ENCODE results near the gene CNNM3. TPM values are rescaled to one million over a fixed set of nuclear protein-coding genes. Genes with fewer than 3 reads are reported as not detected.

CNNM3 gene
- total RNA-seq, 1 experiment from 2014 or later = 34.0 TPM

DNA sequence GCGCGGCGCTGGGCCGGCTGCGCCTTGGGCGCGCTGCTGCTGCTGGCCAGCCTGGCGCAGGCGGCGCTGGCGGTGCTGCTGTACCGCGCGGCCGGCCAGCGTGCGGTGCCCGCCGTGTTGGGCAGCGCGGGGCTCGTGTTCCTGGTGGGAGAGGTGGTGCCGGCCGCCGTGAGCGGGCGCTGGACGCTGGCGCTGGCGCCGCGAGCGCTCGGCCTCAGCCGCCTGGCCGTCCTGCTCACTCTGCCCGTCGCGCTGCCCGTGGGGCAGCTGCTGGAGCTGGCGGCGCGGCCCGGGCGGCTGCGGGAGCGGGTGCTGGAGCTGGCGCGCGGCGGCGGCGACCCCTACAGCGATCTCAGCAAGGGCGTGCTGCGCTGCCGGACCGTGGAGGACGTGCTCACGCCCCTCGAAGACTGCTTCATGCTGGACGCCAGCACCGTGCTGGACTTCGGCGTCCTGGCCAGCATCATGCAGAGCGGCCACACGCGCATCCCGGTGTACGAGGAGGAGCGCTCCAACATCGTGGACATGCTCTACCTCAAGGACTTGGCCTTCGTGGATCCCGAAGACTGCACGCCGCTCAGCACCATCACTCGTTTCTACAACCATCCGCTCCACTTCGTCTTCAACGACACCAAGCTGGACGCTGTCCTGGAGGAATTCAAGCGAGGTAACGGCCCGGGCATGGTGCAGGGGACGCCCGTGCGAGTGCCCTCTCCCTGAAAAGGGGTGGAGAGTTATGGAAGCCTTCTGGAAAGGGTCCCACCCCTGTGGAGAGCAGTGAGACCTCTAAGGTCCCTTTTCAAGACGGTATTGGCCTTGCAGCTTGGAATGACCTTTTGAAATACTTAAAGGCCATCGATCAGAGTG lies 1.0 kb downstream of the CNNM3 start:
- H3K9me3 ChIP-seq (ENCODE audit: control insufficient read depth, insufficient read depth, low read depth, low read length) = no peaks in the 10 kb centered on the region
- ChIA-PET CTCF (no interaction called here), POLR2A (no interaction called here)
- H3K4me3 ChIP-seq (ENCODE audit: low read depth in 2 of 2, low read length in 2 of 2) = peak overlapping the region; percentile 71 to 75
- H3K36me3 ChIP-seq (ENCODE audit: control insufficient read depth, insufficient read depth, low read length) = no peaks in the 10 kb centered on the region; the same call in 1 of the 2 replicates
- intact Hi-C loops (cut with micrococcal nuclease; ENCODE audit: unreplicated experiment) = no loop called here
- DNase-seq (ENCODE audit: low read depth, low spot score) (no peak), ATAC-seq (peak; percentile 6; the same call in 1 of the 2 replicates)
- TF ChIP-seq, protein P1, sequence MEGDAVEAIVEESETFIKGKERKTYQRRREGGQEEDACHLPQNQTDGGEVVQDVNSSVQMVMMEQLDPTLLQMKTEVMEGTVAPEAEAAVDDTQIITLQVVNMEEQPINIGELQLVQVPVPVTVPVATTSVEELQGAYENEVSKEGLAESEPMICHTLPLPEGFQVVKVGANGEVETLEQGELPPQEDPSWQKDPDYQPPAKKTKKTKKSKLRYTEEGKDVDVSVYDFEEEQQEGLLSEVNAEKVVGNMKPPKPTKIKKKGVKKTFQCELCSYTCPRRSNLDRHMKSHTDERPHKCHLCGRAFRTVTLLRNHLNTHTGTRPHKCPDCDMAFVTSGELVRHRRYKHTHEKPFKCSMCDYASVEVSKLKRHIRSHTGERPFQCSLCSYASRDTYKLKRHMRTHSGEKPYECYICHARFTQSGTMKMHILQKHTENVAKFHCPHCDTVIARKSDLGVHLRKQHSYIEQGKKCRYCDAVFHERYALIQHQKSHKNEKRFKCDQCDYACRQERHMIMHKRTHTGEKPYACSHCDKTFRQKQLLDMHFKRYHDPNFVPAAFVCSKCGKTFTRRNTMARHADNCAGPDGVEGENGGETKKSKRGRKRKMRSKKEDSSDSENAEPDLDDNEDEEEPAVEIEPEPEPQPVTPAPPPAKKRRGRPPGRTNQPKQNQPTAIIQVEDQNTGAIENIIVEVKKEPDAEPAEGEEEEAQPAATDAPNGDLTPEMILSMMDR (IDR thresholded peaks at IDR 0.05) = no peak
- 0 out of 4 replicates have a peak, but pooled peaks of 1 of the 2 experiments have one; percentile 16 for TF ChIP-seq REST (IDR thresholded peaks at IDR 0.05; ENCODE audit: insufficient read depth in 1 of 2, low read depth in 2 of 2, low read length in 1 of 2)
- H3K27ac ChIP-seq (ENCODE audit: low read length) = peak overlapping the region; percentile 70
- H3K27me3 ChIP-seq (ENCODE audit: control insufficient read depth, insufficient read depth, low read length) = no peaks in the 10 kb centered on the region
- no TSS peak for BruUV-seq (replicated peaks)
- H3K4me1 ChIP-seq (ENCODE audit: control insufficient read depth, insufficient read depth, low read length) = peaks cover 35% of the 10 kb centered on the region
- in situ Hi-C loops (cut with HindIII; ENCODE audit: low pct_unique_long_range_greater_than_20kb, low sequenced_read_pairs) = no loop called here

GRCh38 chr2:96817882-96818281 lies 1.8 kb downstream of the CNNM3 start:
- in situ Hi-C loops (cut with HindIII; ENCODE audit: low pct_unique_long_range_greater_than_20kb, low sequenced_read_pairs) = no loop called here
- ChIA-PET POLR2A (no interaction called here), CTCF (no interaction called here)

More at GRCh38 chr2:96817882-96818281, 1.8 kb downstream of the CNNM3 start:
- Histone ChIP-seq H3K4me1 (ENCODE audit: control insufficient read depth, insufficient read depth, low read length) (peaks cover 35% of the 10 kb centered on the region), H3K36me3 (ENCODE audit: control insufficient read depth, insufficient read depth, low read length) (no peaks in the 10 kb centered on the region; the same call in 1 of the 2 replicates), H3K4me3 (ENCODE audit: low read depth in 2 of 2, low read length in 2 of 2) (peak overlapping the region; percentile 71 to 75), H3K9me3 (ENCODE audit: control insufficient read depth, insufficient read depth, low read depth, low read length) (no peaks in the 10 kb centered on the region), H3K27me3 (ENCODE audit: control insufficient read depth, insufficient read depth, low read length) (no peaks in the 10 kb centered on the region), H3K27ac (ENCODE audit: low read length) (no peak overlapping the region; the same call in 1 of the 2 replicates)
- intact Hi-C loops (cut with micrococcal nuclease; ENCODE audit: unreplicated experiment) = no loop called here
- no peak for TF ChIP-seq POLR2AphosphoS5 (IDR thresholded peaks at IDR 0.05; ENCODE audit: low read depth, low read length)
- TF ChIP-seq SIN3A (IDR thresholded peaks at IDR 0.05; ENCODE audit: borderline replicate concordance, insufficient read depth, low read depth, low read length) = no peak
- no peak for TF ChIP-seq TCF7L2 (IDR thresholded peaks at IDR 0.05; ENCODE audit: low read depth, low read length)
- TF ChIP-seq REST (IDR thresholded peaks at IDR 0.05; ENCODE audit: insufficient read depth in 1 of 2, low read depth in 2 of 2, low read length in 1 of 2) = no peak
- TF ChIP-seq, protein P1 (IDR thresholded peaks at IDR 0.05) = no peak
- DNase-seq (ENCODE audit: low read depth, low spot score) (no peak), ATAC-seq (no peak)
- BruUV-seq (replicated peaks) = no TSS peak
